Forelimb muscle (tissue), 1 donor: ENCODE results near the gene TMEM14B. TPM values are rescaled to one million over a fixed set of nuclear protein-coding genes. Genes with fewer than 3 reads are reported as not detected.
"Not testable (repeated sequence)": the region's sequence is repeated elsewhere in the genome, so short reads cannot be mapped to it uniquely, and the experiment has no call there.

Experiments used
- DNase-seq: peaks from one replicate; pipeline ENCODE4 v3.0.0-alpha.2; 2013; ENCODE audit warnings: low read depth
- polyA plus RNA-seq: library from polyadenylated mRNA; unstranded; fragments of 120-200 nt; gene quantifications from one replicate; pipeline ENCODE4 v1.2.1, GENCODE V29; 2013; ENCODE audit not compliant: insufficient read length

TMEM14B gene
- polyA plus RNA-seq, 1 donor, result 69.0 TPM

DNA sequence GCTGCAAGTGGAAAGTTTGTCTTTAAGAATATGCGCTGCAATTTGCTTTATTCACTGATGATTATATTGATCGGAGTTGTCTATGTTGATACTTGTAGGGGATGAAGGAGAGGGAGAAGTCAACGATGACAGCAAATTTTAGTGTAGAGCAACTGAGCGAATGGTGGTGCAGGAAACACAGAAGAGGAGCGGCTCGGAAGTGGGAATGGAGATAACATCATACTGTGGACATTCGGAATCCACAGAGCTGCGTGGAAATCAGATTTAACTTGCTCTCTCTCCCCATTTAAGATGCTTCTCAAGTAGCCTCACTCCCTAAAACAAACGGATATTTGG is 722 bp upstream of the TMEM14B start:
- no peak for DNase-seq

- no peak for DNase-seq
Observed at GRCh38 chr6:10749734-10750133, 2.1 kb downstream of the TMEM14B start.

- not testable (repeated sequence) for DNase-seq
Observed at GRCh38 chr6:10750568-10750967, 3.0 kb downstream of the TMEM14B start.

DNA sequence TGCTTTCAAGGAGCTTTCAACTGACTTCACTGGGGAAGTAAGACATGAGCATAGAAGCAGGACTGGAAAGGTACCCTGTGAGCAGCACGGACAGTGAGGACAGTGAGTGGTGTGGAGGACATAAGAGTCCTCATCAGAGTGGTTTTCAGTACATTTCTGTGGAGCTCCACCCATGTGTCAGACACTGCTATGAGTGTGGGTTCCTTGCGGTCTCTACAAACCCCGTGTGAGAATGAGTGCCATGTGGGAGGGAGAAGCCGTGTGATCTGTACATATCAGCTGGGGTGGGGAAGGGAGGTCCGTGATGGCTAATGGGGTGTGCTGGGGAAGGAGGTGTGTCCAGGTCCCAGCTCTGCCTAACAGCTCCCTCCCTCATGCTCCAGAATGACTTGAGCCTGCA is 4.2 kb downstream of the TMEM14B start:
- DNase-seq, result not testable (repeated sequence)

DNA sequence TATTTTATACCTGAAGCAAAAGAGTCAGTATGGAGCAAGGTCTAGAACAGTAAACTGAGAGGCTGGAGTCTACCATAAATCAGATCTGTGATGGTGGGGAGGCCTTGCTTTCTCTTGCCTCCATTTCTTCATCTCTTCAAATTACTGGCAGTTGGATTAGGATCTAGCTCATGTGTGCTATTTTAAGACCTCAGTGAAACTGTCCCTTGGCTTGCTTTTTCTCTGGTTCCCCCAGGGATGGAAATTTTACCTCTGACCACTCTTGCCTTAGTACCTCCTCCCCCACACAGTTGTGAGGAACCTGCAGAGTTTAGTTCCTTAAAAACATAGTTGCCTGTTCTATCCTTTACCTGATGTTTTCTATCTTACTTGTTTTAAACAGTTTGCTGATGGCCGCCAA is 8.5 kb downstream of the TMEM14B start:
- no peak for DNase-seq

- DNase-seq, result no peak
Observed at GRCh38 chr6:10759312-10759839, 11.8 kb downstream of the TMEM14B start.

- DNase-seq, result no peak
Observed at GRCh38 chr6:10759884-10760329, 12.3 kb downstream of the TMEM14B start.

DNA sequence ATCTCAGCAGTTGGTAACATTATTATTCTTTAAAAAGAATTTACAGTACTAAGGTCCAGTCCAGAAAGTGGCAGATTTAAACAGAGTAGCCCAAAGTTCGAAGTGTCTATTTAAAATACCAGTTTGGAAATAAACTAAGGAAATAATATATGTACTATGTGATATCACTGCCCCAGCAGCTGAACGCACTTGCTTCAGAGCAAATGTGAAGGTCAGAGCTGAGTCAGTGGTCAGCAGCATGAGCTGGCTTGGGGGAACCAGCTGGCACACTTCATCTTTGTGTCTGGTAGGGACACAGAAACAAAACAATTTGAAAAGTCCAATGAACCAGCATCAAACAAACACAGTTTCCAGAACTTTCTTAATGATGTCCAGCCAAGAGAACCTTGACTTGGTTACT is 15.4 kb downstream of the TMEM14B start:
- no peak for DNase-seq

- no peak for DNase-seq
Observed at GRCh38 chr6:10769419-10769818, 21.8 kb downstream of the TMEM14B start.

DNA sequence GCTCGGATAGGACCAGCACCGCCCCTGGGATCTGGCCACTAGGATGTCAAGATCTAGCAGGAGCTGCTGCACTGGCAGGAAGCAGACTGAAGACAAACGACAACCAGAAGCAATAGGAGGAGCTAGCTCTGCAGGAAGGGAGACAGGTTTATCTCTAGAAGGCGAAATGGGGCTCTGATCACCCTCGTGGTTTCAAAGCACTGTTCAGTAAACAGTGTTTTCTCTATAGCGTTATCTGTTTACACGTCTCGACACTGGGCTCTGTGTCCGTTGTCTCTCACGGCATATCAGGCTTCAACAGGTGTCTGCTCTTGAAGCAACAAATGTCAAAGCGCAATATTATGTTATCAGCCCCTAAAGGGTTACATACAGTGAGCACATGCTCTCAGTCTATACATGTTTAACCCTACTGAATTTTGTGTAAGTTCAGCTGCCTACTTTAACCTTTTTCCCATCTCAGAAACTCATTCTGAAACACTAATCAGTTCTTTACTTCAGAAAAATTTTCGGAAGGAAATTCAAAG is 23.8 kb downstream of the TMEM14B start:
- no peak for DNase-seq

GRCh38 chr6:10778230-10778629 is 30.6 kb downstream of the TMEM14B start:
- no peak for DNase-seq

- no peak for DNase-seq
Observed at GRCh38 chr6:10779076-10779475, 31.5 kb downstream of the TMEM14B start.

GRCh38 chr6:10791673-10792072 is 44.1 kb downstream of the TMEM14B start:
- DNase-seq, result no peak

DNA sequence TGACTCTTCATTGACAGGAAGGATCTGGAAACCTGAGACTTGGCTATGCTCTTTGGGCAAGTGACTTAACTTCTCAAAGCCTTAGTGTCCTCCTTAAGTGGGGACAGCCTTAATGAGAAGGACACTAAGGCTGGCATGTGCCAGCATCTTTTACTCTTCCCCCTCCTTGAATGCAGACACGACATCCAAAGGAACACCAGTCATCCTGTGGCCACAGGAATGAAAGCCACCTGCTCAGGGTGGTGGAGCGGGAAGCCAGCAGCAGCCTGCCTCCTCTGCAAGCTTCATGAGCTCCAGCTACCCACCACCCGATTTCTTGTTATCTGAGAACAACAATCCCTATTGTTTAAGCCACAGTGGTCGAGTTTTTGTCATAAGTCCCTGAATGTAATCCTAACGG is 44.5 kb downstream of the TMEM14B start:
- DNase-seq, result no peak

DNA sequence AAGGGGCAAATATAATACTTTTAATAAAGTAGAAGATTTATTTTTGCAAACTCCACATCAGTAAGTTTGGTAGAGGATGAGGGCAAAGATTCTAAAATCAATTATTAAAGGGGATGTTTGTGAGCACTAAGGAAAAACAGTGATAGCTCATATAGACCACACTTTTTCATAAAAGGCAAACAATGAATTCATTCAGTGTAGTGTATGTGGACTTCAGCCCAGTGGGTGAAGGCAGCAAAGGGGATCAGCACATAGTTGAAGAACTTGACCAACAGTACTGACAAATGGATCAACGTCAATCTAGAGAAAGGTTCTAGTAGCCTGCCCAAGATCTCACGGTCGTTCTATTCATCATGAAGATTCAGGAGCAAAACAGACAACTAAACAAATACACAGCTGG is 45.4 kb downstream of the TMEM14B start:
- no peak for DNase-seq

GRCh38 chr6:10793695-10794094 is 46.1 kb downstream of the TMEM14B start:
- no peak for DNase-seq

DNA sequence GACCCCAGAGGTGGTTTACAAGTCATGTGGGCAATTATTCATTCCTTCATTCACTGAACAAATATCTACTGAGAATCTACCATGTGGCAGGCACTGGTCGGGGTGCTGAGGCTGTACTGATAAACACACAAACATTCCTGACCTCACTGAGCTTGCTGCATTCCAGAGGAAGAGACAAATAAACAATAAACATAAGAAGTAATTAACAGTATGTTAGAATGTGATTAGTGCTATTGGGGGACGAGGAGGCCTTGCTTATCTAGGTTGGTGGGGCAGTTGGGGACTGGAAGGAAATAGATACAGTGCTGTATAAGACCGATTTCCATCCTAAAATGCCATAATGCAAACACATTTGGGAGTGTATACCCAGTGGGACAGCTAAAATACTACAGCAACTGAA is 46.6 kb downstream of the TMEM14B start:
- no peak for DNase-seq

DNA sequence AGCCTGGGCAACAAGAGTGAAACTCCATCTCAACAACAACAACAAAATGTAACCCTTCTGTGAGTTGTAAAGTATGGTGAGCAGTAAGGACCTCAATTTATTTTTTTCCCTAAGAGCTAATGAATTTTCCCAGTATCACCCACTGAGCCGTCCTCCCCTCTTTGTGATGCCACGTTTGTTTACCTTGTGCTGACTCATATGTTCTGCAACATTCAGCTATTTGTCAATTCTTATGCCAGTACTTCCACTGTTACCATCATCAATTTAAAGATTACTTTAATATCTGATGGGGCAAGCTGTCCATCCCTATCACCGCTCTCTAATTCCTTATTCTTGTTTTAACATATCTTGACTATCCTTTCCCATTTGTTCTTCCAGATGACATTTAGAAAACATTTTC is 53.2 kb downstream of the TMEM14B start:
- DNase-seq, result no peak

GRCh38 chr6:10801224-10801848 is 53.7 kb downstream of the TMEM14B start:
- peak; percentile 19 for DNase-seq

Other genes starting within 250 kb of the TMEM14B start
- 2.9 TPM for gene GCNT2, start 226.5 kb upstream of the TMEM14B start, polyA plus RNA-seq
- gene C6orf52, start 53.2 kb upstream of the TMEM14B start, polyA plus RNA-seq, result 0.94 TPM
- gene PAK1IP1, start 52.8 kb upstream of the TMEM14B start, polyA plus RNA-seq, result 15.8 TPM
- 96.1 TPM for gene TMEM14C, start 24.7 kb upstream of the TMEM14B start, polyA plus RNA-seq
- 0.51 TPM for gene MAK, start 90.7 kb downstream of the TMEM14B start, polyA plus RNA-seq
- gene GCM2, start 134.2 kb downstream of the TMEM14B start, polyA plus RNA-seq, result not detected
- gene SYCP2L, start 139.2 kb downstream of the TMEM14B start, polyA plus RNA-seq, result 1.3 TPM